ENCODE measurements around the gene LAMTOR1. TPM values are rescaled to one million over a fixed set of nuclear protein-coding genes. Genes with fewer than 3 reads are reported as not detected.

LAMTOR1 gene
- total and polyA plus RNA-seq, 4 donors = 51.2 to 231 (median 111) TPM

GRCh38 chr11:72088076-72088808 lies 14.9 kb downstream of the LAMTOR1 start:
- 82 to 92% methylated on average over 4 of the region's 4 CpGs for WGBS, 2 donors
- no peak for DNase-seq
- ATAC-seq (ENCODE audit: insufficient read depth, low FRiP score) = no peak
- Histone ChIP-seq H3K9me3 (ENCODE audit: control insufficient read depth in 4 of 4, insufficient read depth in 3 of 4, low read length in 3 of 4) (no peaks in the 10 kb centered on the region), H3K36me3 (ENCODE audit: control insufficient read depth in 4 of 4, insufficient read depth in 4 of 4, low read length in 4 of 4) (peaks cover 2 to 15% (median 12%) of the 10 kb centered on the region in 4 donors), H3K27me3 (ENCODE audit: control insufficient read depth in 3 of 3, insufficient read depth in 3 of 3, low read length in 2 of 3) (no peaks in the 10 kb centered on the region), H3K27ac (ENCODE audit: low read depth in 1 of 2, low read length in 1 of 2) (no peak overlapping the region), H3K4me3 (no peak overlapping the region), H3K9ac (ENCODE audit: insufficient read depth in 1 of 2, low read length in 2 of 2) (no peak overlapping the region), H3K4me1 (ENCODE audit: control insufficient read depth in 5 of 5, insufficient read depth in 5 of 5, low read length in 5 of 5) (peaks cover 0 to 5% (median 0%) of the 10 kb centered on the region in 5 donors)
- TF ChIP-seq, protein P1, sequence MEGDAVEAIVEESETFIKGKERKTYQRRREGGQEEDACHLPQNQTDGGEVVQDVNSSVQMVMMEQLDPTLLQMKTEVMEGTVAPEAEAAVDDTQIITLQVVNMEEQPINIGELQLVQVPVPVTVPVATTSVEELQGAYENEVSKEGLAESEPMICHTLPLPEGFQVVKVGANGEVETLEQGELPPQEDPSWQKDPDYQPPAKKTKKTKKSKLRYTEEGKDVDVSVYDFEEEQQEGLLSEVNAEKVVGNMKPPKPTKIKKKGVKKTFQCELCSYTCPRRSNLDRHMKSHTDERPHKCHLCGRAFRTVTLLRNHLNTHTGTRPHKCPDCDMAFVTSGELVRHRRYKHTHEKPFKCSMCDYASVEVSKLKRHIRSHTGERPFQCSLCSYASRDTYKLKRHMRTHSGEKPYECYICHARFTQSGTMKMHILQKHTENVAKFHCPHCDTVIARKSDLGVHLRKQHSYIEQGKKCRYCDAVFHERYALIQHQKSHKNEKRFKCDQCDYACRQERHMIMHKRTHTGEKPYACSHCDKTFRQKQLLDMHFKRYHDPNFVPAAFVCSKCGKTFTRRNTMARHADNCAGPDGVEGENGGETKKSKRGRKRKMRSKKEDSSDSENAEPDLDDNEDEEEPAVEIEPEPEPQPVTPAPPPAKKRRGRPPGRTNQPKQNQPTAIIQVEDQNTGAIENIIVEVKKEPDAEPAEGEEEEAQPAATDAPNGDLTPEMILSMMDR (IDR thresholded peaks at IDR 0.05; ENCODE audit: control extremely low read depth, extremely low read depth) = no peak

GRCh38 chr11:72085621-72086351 lies 17.3 kb downstream of the LAMTOR1 start:
- no peaks in the 10 kb centered on the region for H3K27me3 ChIP-seq (ENCODE audit: control insufficient read depth in 3 of 3, insufficient read depth in 3 of 3, low read length in 2 of 3)
- ATAC-seq (ENCODE audit: insufficient read depth, low FRiP score) (no peak), DNase-seq (no peak)
- 96 to 98% methylated on average over 3 of the region's 3 CpGs for WGBS, 2 donors
- TF ChIP-seq, protein P1 (IDR thresholded peaks at IDR 0.05; ENCODE audit: control extremely low read depth, extremely low read depth) = no peak
- H3K4me3 ChIP-seq = no peak overlapping the region
- peaks cover 2 to 15% (median 11%) of the 10 kb centered on the region in 4 donors for H3K36me3 ChIP-seq (ENCODE audit: control insufficient read depth in 4 of 4, insufficient read depth in 4 of 4, low read length in 4 of 4)
- H3K9me3 ChIP-seq (ENCODE audit: control insufficient read depth in 4 of 4, insufficient read depth in 3 of 4, low read length in 3 of 4) = no peaks in the 10 kb centered on the region
- H3K4me1 ChIP-seq (ENCODE audit: control insufficient read depth in 5 of 5, insufficient read depth in 5 of 5, low read length in 5 of 5) = peaks cover 0 to 8% (median 4%) of the 10 kb centered on the region in 5 donors
- H3K27ac ChIP-seq (ENCODE audit: low read depth in 1 of 2, low read length in 1 of 2) = no peak overlapping the region
- no peak overlapping the region for H3K9ac ChIP-seq (ENCODE audit: insufficient read depth in 1 of 2, low read length in 2 of 2)

DNA sequence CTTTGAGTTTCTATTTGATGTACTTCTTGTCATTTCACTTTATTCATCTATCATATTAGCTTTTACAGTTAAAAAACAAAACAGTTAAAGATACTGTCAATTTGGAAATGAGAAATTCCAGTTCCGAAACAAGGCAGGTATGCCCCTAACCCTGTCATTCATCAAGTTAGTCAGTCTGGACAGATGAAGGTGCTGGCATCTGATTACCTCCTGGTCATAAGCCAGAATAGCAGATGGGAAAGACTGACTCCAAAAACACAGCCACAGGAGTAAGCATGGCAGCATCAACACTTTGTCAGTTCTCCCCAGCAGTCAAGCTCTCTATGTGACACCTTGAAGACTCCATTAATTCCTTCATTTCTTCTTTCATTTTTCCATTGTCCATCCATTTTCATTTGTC lies 18.1 kb downstream of the LAMTOR1 start:
- 91 to 95% methylated on average over 1 of the region's 1 CpG for WGBS, 2 donors
- DNase-seq = no peak
- no peak overlapping the region for H3K9ac ChIP-seq (ENCODE audit: insufficient read depth in 1 of 2, low read length in 2 of 2)
- H3K27me3 ChIP-seq (ENCODE audit: control insufficient read depth in 3 of 3, insufficient read depth in 3 of 3, low read length in 2 of 3) = no peaks in the 10 kb centered on the region
- TF ChIP-seq, protein P1 (IDR thresholded peaks at IDR 0.05; ENCODE audit: control extremely low read depth, extremely low read depth) = no peak
- ATAC-seq (ENCODE audit: insufficient read depth, low FRiP score) = no peak
- peaks cover 0 to 13% (median 9%) of the 10 kb centered on the region in 4 donors for H3K36me3 ChIP-seq (ENCODE audit: control insufficient read depth in 4 of 4, insufficient read depth in 4 of 4, low read length in 4 of 4)
- H3K27ac ChIP-seq (ENCODE audit: low read depth in 1 of 2, low read length in 1 of 2) = no peak overlapping the region
- H3K9me3 ChIP-seq (ENCODE audit: control insufficient read depth in 4 of 4, insufficient read depth in 3 of 4, low read length in 3 of 4) = no peaks in the 10 kb centered on the region
- H3K4me3 ChIP-seq = no peak overlapping the region
- peaks cover 0 to 8% (median 4%) of the 10 kb centered on the region in 5 donors for H3K4me1 ChIP-seq (ENCODE audit: control insufficient read depth in 5 of 5, insufficient read depth in 5 of 5, low read length in 5 of 5)
